Measurements from ENCODE around the gene NPBWR2.

- TF ChIP-seq CTCF (IDR thresholded peaks at IDR 0.05) (no peak), ZFX (IDR thresholded peaks at IDR 0.05; ENCODE audit: borderline replicate concordance) (no peak)
These were observed 44.5 kb upstream of the NPBWR2 start for GRCh38 chr20:64151633-64152530.

Measured in 22Rv1 (cell line).